Central memory CD8-positive, alpha-beta T cell (primary cell): ENCODE data around the gene CLPSL2.

Source experiments
- ATAC-seq: fragments of 150-1000 bp; cut with Tn5 transposase; replicated peaks from 2 replicates; pipeline ENCODE4 v1.10.0; 2022; ENCODE audit warnings: mild to moderate bottlenecking, moderate FRiP score, moderate number of reproducible peaks; ENCODE audit not compliant: poor library complexity, severe bottlenecking; ENCODE audit errors: extremely low read depth
- DNase-seq, 2 donors: peaks; one replicate each; pipeline ENCODE4 v3.0.0; 2021; ENCODE audit warnings: low spot score in 2 of 2
- H3K27ac Mint-ChIP-seq: one replicate; pipeline ENCODE4 v1.8.0; 2022; ENCODE audit warnings: low read depth, mild to moderate bottlenecking, moderate library complexity, mixed read lengths
- H3K27me3 Mint-ChIP-seq: one replicate; pipeline ENCODE4 v1.8.0; 2022; ENCODE audit warnings: mixed read lengths
- H3K36me3 Mint-ChIP-seq: one replicate; pipeline ENCODE4 v1.8.0; 2022; ENCODE audit warnings: mild to moderate bottlenecking, moderate library complexity, mixed read lengths; ENCODE audit not compliant: insufficient read depth
- H3K4me1 Mint-ChIP-seq: one replicate; pipeline ENCODE4 v1.8.0; 2022; ENCODE audit warnings: mixed read lengths
- H3K4me3 Mint-ChIP-seq: one replicate; pipeline ENCODE4 v1.8.0; 2022; ENCODE audit warnings: mild to moderate bottlenecking, moderate library complexity, mixed read lengths
- H3K9me3 Mint-ChIP-seq: one replicate; pipeline ENCODE4 v1.8.0; 2022; ENCODE audit warnings: mixed read lengths

CLPSL2 gene

DNA sequence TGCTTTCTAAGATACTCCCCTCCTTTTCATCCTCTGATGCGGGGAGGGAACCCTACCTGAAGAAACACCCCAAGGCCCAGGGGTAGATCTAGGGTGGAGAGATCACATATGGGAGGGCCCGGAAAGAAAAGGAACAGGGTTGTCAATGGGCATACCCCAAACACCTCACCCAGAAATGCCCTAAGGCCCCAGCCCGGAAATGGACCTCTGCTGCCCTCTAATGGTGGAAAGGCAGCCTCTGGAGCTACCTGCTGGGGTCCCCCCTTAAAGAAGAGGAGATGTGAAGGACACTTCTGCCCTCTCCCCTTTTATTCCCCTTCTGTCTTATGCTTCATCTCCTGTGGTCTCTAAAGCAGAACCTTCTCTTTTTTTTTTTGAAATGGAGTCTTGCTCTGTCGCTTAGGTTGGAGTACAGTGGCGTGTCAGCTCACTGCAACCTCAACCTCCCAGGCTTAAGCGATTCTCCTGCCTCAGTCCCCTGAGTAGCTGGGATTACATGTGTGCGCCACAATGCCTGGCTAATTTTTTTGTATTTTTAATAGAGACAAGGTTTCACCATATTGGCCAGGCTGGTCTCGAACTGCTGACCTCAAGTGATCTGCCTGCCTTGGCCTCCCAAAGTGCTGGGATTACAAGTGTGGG, 40.0 kb upstream of the CLPSL2 start:
- Mint-ChIP-seq H3K9me3 (no peaks in the 10 kb centered on the region), H3K27me3 (no peaks in the 10 kb centered on the region), H3K4me3 (no peak overlapping the region), H3K4me1 (peaks cover 33% of the 10 kb centered on the region), H3K36me3 (peaks cover 7% of the 10 kb centered on the region), H3K27ac (no peak overlapping the region)
- ATAC-seq (peak; percentile 22), DNase-seq (peak; percentile 72 to 83)

DNA sequence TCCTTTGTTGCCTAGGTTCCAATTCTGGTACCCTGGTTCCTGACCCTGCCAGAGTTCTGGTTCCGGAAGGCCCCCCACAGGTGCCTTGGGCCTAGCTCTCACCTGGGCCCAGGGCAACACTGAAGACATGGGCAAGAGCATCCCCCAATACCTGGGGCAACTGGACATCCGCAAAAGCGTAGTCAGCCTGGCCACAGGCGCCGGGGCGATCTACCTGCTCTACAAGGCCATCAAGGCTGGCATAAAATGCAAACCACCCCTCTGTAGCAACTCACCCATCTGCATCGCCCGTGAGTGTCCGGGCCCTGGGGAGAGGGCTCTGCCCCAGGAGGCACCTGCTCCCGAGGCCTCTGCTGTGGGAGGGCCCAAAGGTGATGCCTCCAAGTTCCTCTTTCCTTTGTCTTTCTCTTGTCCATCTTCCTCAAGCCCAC, 39.4 kb upstream of the CLPSL2 start, which contains the start of gene ARMC12:
ARMC12 (plus strand) TSS at position 51 of the 431 bp plus-strand sequence; CDS start at position 128, 77 bp downstream.
- H3K4me1 Mint-ChIP-seq = peaks cover 28% of the 10 kb centered on the region

GRCh38 chr6:35737413-35738211, 38.8 kb upstream of the CLPSL2 start:
- peak overlapping the region; percentile 41 for H3K4me3 Mint-ChIP-seq

More for the DNA sequence above, 39.4 kb upstream of the CLPSL2 start, which contains the start of gene ARMC12:
- Mint-ChIP-seq H3K4me3 (peak within 1 kb of the TSS; percentile 41), H3K36me3 (peaks cover 6% of the 10 kb centered on the region), H3K27me3 (no peaks in the 10 kb centered on the region), H3K27ac (peak within 1 kb of the TSS; percentile 81), H3K9me3 (no peaks in the 10 kb centered on the region)
- ATAC-seq (no peak), DNase-seq (no peak)

DNA sequence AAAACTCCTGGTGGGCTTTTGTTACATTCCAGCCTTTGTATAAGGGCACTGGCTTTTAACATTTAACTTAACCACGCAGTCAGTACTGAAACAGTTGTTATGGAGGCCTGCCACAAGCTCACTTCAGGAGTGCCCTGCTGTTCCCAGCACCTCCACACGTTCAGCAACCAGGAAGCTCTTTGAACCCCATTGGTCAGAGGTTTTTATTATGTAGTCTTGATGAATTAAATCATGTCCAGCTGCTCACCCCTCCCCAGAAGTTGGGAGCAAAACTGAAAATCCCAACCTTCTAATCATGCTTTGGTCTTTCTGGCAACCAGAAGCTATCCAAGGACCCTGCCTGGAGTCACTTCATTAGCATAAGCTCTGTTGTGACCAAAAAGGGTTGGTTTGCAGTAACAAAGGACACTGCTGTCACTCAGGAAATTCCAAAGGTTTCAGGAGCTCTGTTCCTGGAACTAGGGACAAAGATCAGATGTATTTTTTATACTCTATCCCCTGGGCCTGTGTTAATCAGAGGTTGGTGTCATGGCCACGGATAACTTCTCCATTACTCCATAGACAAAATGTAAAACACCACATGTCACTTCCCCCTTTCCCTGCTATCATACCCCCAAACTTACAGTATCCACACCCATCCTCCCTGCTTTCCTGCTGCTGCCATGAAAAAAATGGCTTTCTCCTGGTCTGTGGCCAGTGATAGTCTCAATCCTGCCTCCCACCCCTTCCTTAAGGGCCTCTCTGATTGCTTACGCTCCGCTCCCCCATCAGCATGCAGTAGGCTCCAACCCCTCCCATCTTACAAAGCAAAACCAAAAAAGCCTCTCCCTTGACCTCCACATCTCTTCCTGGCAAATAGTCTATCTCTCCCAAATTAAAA, 36.5 kb upstream of the CLPSL2 start:
- DNase-seq = no peak
- no peaks in the 10 kb centered on the region for H3K9me3 Mint-ChIP-seq
- peaks cover 4% of the 10 kb centered on the region for H3K36me3 Mint-ChIP-seq
- no peaks in the 10 kb centered on the region for H3K27me3 Mint-ChIP-seq
- H3K27ac Mint-ChIP-seq = no peak overlapping the region
- no peak overlapping the region for H3K4me3 Mint-ChIP-seq
- ATAC-seq = no peak
- H3K4me1 Mint-ChIP-seq = peaks cover 15% of the 10 kb centered on the region

More at GRCh38 chr6:35737413-35738211, 38.8 kb upstream of the CLPSL2 start:
- peaks cover 22% of the 10 kb centered on the region for H3K4me1 Mint-ChIP-seq
- no peaks in the 10 kb centered on the region for H3K27me3 Mint-ChIP-seq
- peak; percentile 71 for ATAC-seq
- DNase-seq = no peak
- peaks cover 4% of the 10 kb centered on the region for H3K36me3 Mint-ChIP-seq
- peak overlapping the region; percentile 81 for H3K27ac Mint-ChIP-seq
- no peaks in the 10 kb centered on the region for H3K9me3 Mint-ChIP-seq

GRCh38 chr6:35742842-35743241, 33.6 kb upstream of the CLPSL2 start:
- H3K4me1 Mint-ChIP-seq = no peaks in the 10 kb centered on the region
- ATAC-seq (no peak), DNase-seq (no peak)
- no peaks in the 10 kb centered on the region for H3K9me3 Mint-ChIP-seq
- no peaks in the 10 kb centered on the region for H3K36me3 Mint-ChIP-seq
- H3K4me3 Mint-ChIP-seq = no peak overlapping the region
- H3K27me3 Mint-ChIP-seq = no peaks in the 10 kb centered on the region
- H3K27ac Mint-ChIP-seq = no peak overlapping the region

DNA sequence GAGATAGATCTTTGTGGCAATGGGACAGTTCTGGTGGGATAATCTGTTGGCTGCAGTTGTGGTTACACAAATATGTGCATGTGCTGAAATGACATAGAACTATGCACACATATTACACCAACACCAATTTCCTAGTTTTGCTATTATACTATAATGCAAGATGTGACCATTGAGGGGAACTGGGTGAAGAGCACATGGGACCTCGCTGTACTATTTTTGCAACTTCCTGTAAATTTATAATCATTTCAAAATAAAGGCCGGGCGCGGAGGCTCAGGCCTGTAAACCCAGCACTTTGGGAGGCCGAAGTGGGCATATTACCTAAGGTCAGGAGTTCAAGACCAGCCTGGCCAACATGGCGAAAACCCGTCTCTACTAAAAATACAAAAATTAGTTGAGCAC, 30.9 kb upstream of the CLPSL2 start:
- no peak for DNase-seq
- no peaks in the 10 kb centered on the region for H3K4me1 Mint-ChIP-seq
- no peaks in the 10 kb centered on the region for H3K27me3 Mint-ChIP-seq
- H3K9me3 Mint-ChIP-seq = no peaks in the 10 kb centered on the region
- ATAC-seq = no peak
- H3K4me3 Mint-ChIP-seq = no peak overlapping the region
- no peak overlapping the region for H3K27ac Mint-ChIP-seq
- no peaks in the 10 kb centered on the region for H3K36me3 Mint-ChIP-seq

GRCh38 chr6:35746516-35746915, 29.9 kb upstream of the CLPSL2 start:
- Mint-ChIP-seq H3K4me1 (no peaks in the 10 kb centered on the region), H3K27me3 (no peaks in the 10 kb centered on the region)

GRCh38 chr6:35747877-35748276, 28.5 kb upstream of the CLPSL2 start:
- ATAC-seq (no peak), DNase-seq (no peak)
- no peaks in the 10 kb centered on the region for H3K4me1 Mint-ChIP-seq
- H3K36me3 Mint-ChIP-seq = no peaks in the 10 kb centered on the region
- H3K9me3 Mint-ChIP-seq = no peaks in the 10 kb centered on the region
- H3K4me3 Mint-ChIP-seq = no peak overlapping the region
- H3K27me3 Mint-ChIP-seq = peaks cover 11% of the 10 kb centered on the region
- no peak overlapping the region for H3K27ac Mint-ChIP-seq

More at GRCh38 chr6:35746516-35746915, 29.9 kb upstream of the CLPSL2 start:
- Mint-ChIP-seq H3K27ac (no peak overlapping the region), H3K36me3 (no peaks in the 10 kb centered on the region), H3K9me3 (no peaks in the 10 kb centered on the region), H3K4me3 (no peak overlapping the region)
- DNase-seq (no peak), ATAC-seq (no peak)

DNA sequence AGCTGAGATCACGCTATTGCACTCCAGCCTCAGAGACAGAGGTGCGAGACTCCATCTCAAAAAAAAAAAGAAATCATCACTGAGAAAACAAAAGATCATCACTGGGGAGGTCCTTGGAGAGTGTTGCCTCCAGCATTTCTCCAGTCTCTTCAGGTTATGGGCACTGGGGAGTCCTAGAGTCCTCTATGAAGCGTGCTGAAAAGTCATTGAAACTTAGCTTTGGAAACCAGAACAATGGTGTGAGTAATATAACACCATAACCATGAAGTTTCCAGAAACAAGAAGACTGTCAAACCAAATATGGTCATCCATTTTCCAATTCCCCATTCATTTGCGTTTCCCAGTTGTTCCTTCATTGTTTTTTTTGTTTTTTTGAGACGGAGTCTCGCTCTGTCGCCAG, 25.8 kb upstream of the CLPSL2 start:
- H3K4me3 Mint-ChIP-seq = no peak overlapping the region
- no peaks in the 10 kb centered on the region for H3K36me3 Mint-ChIP-seq
- H3K4me1 Mint-ChIP-seq = no peaks in the 10 kb centered on the region
- H3K27ac Mint-ChIP-seq = no peak overlapping the region
- no peak for DNase-seq
- ATAC-seq = no peak
- H3K9me3 Mint-ChIP-seq = no peaks in the 10 kb centered on the region
- peaks cover 11% of the 10 kb centered on the region for H3K27me3 Mint-ChIP-seq

DNA sequence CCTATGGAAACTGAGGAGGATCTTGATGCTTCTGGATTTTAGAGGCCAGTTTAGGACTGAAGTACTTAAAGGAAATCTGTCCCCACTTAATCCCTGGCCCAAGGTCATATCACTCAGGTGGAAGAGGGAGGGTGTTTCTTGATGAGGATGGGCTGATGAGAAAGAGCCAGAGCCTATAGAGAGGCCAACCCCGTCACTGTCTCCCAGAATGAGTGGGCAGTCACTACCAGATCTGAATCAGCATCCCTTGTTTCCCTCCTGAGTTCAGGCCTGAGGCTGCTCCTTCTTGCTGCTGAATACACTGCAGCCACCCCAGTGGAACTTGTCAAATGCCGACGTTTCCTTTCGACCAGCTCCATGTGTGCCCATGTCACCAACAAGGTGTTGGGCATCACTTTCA, 24.8 kb upstream of the CLPSL2 start:
- H3K27ac Mint-ChIP-seq = no peak overlapping the region
- peaks cover 1% of the 10 kb centered on the region for H3K36me3 Mint-ChIP-seq
- H3K9me3 Mint-ChIP-seq = no peaks in the 10 kb centered on the region
- no peaks in the 10 kb centered on the region for H3K4me1 Mint-ChIP-seq
- no peak overlapping the region for H3K4me3 Mint-ChIP-seq
- ATAC-seq = no peak
- no peak for DNase-seq
- peaks cover 11% of the 10 kb centered on the region for H3K27me3 Mint-ChIP-seq

DNA sequence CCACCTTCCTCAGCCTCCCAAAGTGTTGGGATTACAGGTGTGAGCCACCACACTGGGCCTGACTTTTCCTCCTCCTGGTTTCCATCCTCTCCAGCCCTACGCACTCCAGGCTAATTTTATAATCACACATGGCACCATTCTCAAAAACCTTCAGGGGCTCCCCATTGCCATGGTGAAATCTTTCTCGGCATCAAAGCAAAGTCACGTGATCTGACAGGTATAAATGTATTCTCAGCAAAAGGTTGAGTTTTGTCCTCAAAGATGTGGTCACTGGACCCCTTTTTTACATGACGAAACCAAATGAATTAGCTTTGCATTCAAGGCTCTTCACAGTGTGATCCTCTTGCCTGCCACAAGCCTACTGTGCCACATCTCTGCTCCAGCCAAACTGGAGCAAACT, 24.1 kb upstream of the CLPSL2 start:
- peaks cover 13% of the 10 kb centered on the region for H3K27me3 Mint-ChIP-seq
- no peak overlapping the region for H3K4me3 Mint-ChIP-seq
- H3K4me1 Mint-ChIP-seq = no peaks in the 10 kb centered on the region
- peaks cover 2% of the 10 kb centered on the region for H3K36me3 Mint-ChIP-seq
- DNase-seq = no peak
- no peak overlapping the region for H3K27ac Mint-ChIP-seq
- no peak for ATAC-seq
- no peaks in the 10 kb centered on the region for H3K9me3 Mint-ChIP-seq

GRCh38 chr6:35754452-35755277, 21.7 kb upstream of the CLPSL2 start:
- ATAC-seq = no peak
- H3K36me3 Mint-ChIP-seq = peaks cover 2% of the 10 kb centered on the region
- H3K27me3 Mint-ChIP-seq = peaks cover 36% of the 10 kb centered on the region

More at GRCh38 chr6:35754452-35755277, 21.7 kb upstream of the CLPSL2 start:
- Mint-ChIP-seq H3K27ac (no peak overlapping the region), H3K9me3 (no peaks in the 10 kb centered on the region), H3K4me3 (no peak overlapping the region), H3K4me1 (peaks cover 5% of the 10 kb centered on the region)
- no peak for DNase-seq
